Adrenal gland (tissue), 5 donors: Measurements from ENCODE around the gene SLC25A6.

Source experiments
- POLR2A ChIP-seq, 2 donors: fragments of 450-650 bp; IDR thresholded peaks; one replicate each; pipeline ENCODE4 v1.6.1; 2017; ENCODE audit warnings: antibody characterized with exemption in 2 of 2, mild to moderate bottlenecking in 2 of 2, moderate library complexity in 1 of 2
- TF ChIP-seq, protein P1 (sequence below), 6 experiments: fragments of 450-650 bp in 4 of 6; fragments of 200-600 bp in 2 of 6; sonication (generic) in 1 of 6; IDR thresholded peaks; 1 replicate in 5 of 6; 2 replicates in 1 of 6; pipeline versions ENCODE4 v1.5.1 to v1.8.0; 2016 to 2021; ENCODE audit warnings: antibody characterized with exemption in 6 of 6, mild to moderate bottlenecking in 2 of 6, moderate library complexity in 1 of 6
- donor health status: DM: no; HTN: no; CAD: no.

DNA sequence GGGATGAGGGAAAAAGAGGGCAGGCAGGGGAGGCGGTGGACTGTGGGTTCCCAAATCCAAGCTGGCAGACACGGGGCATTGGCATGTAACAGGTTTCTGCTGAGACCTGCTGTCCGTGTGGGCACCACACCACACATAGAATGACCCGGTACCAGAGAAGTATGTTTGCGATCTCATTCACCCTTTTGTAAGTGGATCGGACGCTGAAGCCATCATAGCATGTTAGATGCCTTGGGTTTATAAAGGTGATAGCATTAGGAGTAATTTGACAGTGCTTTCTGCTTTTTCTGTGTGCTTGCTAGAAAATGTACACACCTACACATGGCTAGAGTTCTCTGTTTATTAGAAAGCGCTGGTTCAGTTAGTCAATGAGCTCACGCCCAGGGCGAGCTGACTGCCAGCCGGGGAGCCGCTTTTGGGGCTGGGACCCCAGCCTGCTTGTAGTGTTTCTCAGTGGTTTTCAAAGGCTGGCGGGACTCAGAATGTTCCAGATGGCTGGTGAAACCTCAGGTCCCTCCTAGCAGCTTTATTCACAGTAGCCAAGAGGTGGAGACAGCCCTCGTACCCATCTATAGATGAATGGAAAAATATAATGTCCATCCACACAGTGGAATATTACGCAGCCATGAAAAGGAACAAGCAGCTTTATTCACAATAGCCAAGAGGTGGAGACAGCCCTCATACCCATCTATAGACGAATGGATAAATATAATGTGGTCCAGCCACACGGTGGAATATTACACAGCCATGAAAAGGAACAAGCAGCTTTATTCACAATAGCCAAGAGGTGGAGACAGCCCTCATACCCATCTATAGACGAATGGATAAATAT is 54.7 kb downstream of the SLC25A6 start:
- TF ChIP-seq, protein P1, sequence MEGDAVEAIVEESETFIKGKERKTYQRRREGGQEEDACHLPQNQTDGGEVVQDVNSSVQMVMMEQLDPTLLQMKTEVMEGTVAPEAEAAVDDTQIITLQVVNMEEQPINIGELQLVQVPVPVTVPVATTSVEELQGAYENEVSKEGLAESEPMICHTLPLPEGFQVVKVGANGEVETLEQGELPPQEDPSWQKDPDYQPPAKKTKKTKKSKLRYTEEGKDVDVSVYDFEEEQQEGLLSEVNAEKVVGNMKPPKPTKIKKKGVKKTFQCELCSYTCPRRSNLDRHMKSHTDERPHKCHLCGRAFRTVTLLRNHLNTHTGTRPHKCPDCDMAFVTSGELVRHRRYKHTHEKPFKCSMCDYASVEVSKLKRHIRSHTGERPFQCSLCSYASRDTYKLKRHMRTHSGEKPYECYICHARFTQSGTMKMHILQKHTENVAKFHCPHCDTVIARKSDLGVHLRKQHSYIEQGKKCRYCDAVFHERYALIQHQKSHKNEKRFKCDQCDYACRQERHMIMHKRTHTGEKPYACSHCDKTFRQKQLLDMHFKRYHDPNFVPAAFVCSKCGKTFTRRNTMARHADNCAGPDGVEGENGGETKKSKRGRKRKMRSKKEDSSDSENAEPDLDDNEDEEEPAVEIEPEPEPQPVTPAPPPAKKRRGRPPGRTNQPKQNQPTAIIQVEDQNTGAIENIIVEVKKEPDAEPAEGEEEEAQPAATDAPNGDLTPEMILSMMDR (IDR thresholded peaks at IDR 0.05): no peak
- no peak for TF ChIP-seq POLR2A (IDR thresholded peaks at IDR 0.05)
